ENCODE data around the gene SCAMP5. TPM values are rescaled to one million over a fixed set of nuclear protein-coding genes. Genes with fewer than 3 reads are reported as not detected.

SCAMP5 gene
- total RNA-seq, 4 donors from 2014 or later: 5.0 to 78.1 (median 53.4) TPM

DNA sequence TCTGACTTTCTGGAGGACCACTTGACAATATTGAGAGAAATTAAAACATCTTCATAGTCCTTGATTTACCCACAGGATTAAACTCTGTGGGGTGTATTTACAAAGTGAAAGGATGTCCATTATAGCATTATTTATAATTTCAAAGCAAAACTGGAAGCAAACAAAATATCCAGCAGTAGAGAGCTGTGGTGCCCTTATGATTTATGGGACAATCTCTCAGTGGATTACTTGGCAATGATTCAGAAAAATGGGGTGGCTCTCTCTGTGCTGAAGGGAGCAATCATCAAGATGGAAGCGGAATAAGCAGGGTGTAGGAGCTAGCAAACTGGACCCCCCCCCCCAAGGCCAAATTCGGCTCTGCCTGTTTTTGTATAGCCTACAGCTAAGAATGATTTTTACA, 37.0 kb downstream of the SCAMP5 start:
- no peak for TF ChIP-seq POLR2A (IDR thresholded peaks at IDR 0.05)
- no peak for TF ChIP-seq CTCF (IDR thresholded peaks at IDR 0.05)
- no peaks in the 10 kb centered on the region for H3K36me3 ChIP-seq
- H3K27me3 ChIP-seq: no peaks in the 10 kb centered on the region
- H3K27ac ChIP-seq: no peak overlapping the region
- DNase-seq: no peak
- H3K4me3 ChIP-seq: no peak overlapping the region
- H3K4me1 ChIP-seq: peaks cover 0 to 10% (median 4%) of the 10 kb centered on the region in 4 donors
- H3K9me3 ChIP-seq: no peaks in the 10 kb centered on the region

DNA sequence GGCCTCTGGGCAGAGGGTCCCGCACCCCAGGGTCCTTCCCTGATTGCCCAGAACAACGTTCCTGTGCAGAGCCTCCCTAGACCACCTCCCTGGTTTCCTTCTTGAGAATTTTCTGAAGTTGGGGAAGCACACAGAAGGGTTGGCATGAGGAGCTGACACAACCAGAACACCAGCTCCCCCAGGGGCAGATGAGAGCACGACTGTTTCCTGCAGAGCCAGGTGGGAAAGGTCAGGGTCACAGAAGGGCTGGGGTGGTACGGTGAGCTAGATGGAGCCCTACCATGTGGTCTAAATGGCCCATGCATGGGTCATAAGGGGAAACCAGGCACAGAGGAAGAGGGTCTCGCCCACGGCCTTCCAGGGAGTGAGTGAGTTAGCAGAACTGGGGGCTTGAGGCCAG, 38.4 kb downstream of the SCAMP5 start:
- Histone ChIP-seq H3K36me3 (no peaks in the 10 kb centered on the region), H3K4me1 (peaks cover 0 to 10% (median 4%) of the 10 kb centered on the region in 4 donors), H3K27me3 (no peaks in the 10 kb centered on the region), H3K9me3 (no peaks in the 10 kb centered on the region), H3K4me3 (no peak overlapping the region), H3K27ac (no peak overlapping the region)
- TF ChIP-seq CTCF (IDR thresholded peaks at IDR 0.05) (no peak), POLR2A (IDR thresholded peaks at IDR 0.05) (no peak)
- no peak for DNase-seq

- Histone ChIP-seq H3K4me3 (no peak overlapping the region), H3K4me1 (peaks cover 0 to 6% (median 3%) of the 10 kb centered on the region in 4 donors), H3K36me3 (no peaks in the 10 kb centered on the region), H3K27ac (no peak overlapping the region), H3K9me3 (no peaks in the 10 kb centered on the region), H3K27me3 (no peaks in the 10 kb centered on the region)
- DNase-seq: no peak
- TF ChIP-seq POLR2A (IDR thresholded peaks at IDR 0.05) (no peak), CTCF (IDR thresholded peaks at IDR 0.05) (no peak)
Measured at GRCh38 chr15:75034615-75035014, 39.3 kb downstream of the SCAMP5 start.

- H3K4me3 ChIP-seq: no peak overlapping the region
- no peaks in the 10 kb centered on the region for H3K27me3 ChIP-seq
- peak overlapping the region in 1 of 4 donors; percentile 0 for H3K27ac ChIP-seq
- no peak for TF ChIP-seq POLR2A (IDR thresholded peaks at IDR 0.05)
- no peak for TF ChIP-seq CTCF (IDR thresholded peaks at IDR 0.05)
- no peaks in the 10 kb centered on the region for H3K36me3 ChIP-seq
- peak in 2 of 3 donors; percentile 60 to 78 for DNase-seq
- peaks cover 0 to 3% (median 0%) of the 10 kb centered on the region in 4 donors for H3K4me1 ChIP-seq
- H3K9me3 ChIP-seq: no peaks in the 10 kb centered on the region
Measured at GRCh38 chr15:75036212-75036616, 40.9 kb downstream of the SCAMP5 start.

GRCh38 chr15:75037685-75038084, 42.3 kb downstream of the SCAMP5 start:
- DNase-seq: no peak
- Histone ChIP-seq H3K9me3 (no peaks in the 10 kb centered on the region), H3K27ac (no peak overlapping the region), H3K27me3 (no peaks in the 10 kb centered on the region), H3K4me3 (no peak overlapping the region), H3K36me3 (no peaks in the 10 kb centered on the region), H3K4me1 (peaks cover 1 to 6% (median 2%) of the 10 kb centered on the region in 4 donors)
- TF ChIP-seq CTCF (IDR thresholded peaks at IDR 0.05): no peak
- no peak for TF ChIP-seq POLR2A (IDR thresholded peaks at IDR 0.05)

GRCh38 chr15:75038231-75038630, 42.9 kb downstream of the SCAMP5 start:
- no peaks in the 10 kb centered on the region for H3K27me3 ChIP-seq
- H3K4me3 ChIP-seq: no peak overlapping the region
- no peak overlapping the region for H3K27ac ChIP-seq
- DNase-seq: no peak
- no peak for TF ChIP-seq POLR2A (IDR thresholded peaks at IDR 0.05)
- TF ChIP-seq CTCF (IDR thresholded peaks at IDR 0.05): no peak
- H3K4me1 ChIP-seq: peaks cover 4 to 12% (median 7%) of the 10 kb centered on the region in 4 donors
- no peaks in the 10 kb centered on the region for H3K9me3 ChIP-seq
- H3K36me3 ChIP-seq: no peaks in the 10 kb centered on the region

Data from Peyer's patch (tissue), 4 donors.